GM19455 (cell line): Measurements from ENCODE around the gene ADCY2.

Experiments
- ATAC-seq: cut with Tn5 transposase; IDR thresholded peaks from one replicate; pipeline ENCODE4 v1.9.1; 2021; ENCODE audit not compliant: unreplicated experiment

Gene ADCY2

GRCh38 chr5:7395947-7396712 lies at the start of gene ADCY2:
Gene ADCY2 (plus strand): TSS chr5:7396138. CDS start chr5:7396297, 159 bp downstream.
- ATAC-seq: no peak

DNA sequence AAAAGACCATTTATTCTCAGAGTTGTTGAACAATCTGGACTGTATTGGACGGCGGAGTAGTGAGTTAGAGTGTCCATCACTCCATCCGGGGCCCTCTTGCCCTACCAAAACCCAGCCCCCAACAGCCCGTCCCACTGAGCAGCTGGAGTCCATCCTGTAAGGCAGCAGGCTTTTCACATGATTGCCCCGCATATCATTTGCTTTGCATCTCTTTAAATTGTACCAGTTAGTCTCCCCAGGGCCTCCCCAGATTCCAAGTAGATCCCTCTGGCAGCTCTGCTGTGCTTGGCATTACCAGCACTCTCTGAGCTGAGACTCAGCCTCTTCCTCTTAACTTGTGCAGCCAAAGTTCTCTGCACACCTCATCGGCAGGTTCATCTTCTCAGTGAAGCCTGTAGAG lies 48.6 kb upstream of the ADCY2 start:
- no peak for ATAC-seq

DNA sequence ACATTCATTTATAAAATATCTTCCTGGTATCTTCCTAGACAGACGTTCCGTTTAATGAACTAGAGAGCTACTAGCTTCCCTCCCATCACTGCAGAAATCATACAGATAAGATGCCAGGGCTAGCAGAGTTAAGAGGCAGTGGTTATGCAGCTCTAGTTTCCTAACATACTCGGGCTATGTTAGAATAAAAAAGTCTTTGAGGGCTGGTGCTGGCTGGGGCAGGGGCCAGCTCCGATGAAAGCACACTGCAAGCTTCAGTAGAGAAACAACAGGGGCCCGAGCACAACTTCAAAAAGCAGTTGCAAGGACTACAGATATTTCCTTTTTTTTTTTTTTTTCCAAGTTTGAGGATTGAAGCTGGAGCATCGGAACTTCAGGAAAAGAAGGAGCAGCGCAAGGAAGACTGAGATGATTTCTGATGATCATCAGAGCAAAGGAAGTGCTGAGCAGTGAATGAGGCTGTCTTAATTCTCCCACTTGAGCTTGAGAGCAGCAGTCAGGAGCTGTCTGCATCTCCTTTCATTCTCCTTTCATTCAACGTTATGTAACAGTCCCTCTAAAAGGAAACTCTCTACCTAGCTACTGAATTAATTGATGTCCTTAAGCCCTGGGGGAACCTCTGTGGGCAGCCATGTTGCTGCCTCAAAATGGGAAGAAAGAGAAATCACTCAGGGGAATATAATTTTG lies 47.6 kb upstream of the ADCY2 start:
- no peak for ATAC-seq

DNA sequence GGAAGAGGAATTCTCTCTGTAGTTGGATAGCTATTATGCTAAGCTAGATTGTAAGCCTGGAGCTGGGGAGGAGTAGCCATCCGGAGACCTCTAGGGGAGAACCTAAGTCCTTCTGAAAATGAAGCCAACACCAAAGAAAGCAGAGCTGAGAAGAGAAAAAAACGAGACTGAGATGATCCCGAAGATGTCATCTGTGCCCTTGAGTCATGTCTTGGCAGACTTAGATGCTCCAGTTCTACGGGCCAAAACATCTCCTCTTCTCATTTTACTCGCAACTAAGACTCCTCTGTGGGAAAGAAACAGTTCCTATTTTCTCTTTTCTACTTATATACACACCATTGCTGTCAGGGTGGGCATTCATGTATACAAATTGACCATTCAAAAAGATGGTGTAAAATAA lies 34.3 kb upstream of the ADCY2 start:
- ATAC-seq: no peak

GRCh38 chr5:7363067-7363677 lies 32.8 kb upstream of the ADCY2 start:
- no peak for ATAC-seq

GRCh38 chr5:7364226-7364875 lies 31.6 kb upstream of the ADCY2 start:
- no peak for ATAC-seq

DNA sequence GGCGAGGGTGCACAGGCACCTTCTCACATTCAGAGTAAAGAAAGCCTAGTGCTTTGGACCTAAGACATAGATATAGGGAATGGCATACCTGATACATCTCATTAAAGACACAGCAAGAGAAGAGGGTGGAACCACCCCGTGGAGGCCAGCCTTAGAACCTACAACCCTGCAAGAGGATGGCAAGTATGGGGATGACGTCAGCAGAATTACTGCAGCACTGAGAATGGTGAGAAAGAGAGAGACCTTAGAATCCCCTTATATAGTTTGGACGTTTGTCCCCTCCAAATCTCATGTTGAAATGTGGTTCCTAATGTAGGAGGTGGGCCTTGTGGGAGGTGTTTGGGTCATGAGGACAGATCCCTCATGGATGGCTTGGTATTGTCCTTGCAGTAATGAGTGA lies 28.2 kb upstream of the ADCY2 start:
- no peak for ATAC-seq

GRCh38 chr5:7372399-7372798 lies 23.5 kb upstream of the ADCY2 start:
- ATAC-seq: no peak

GRCh38 chr5:7374186-7374585 lies 21.8 kb upstream of the ADCY2 start:
- no peak for ATAC-seq

- no peak for ATAC-seq
These were observed 20.5 kb upstream of the ADCY2 start for GRCh38 chr5:7375457-7375856.

- ATAC-seq: no peak
These were observed 19.1 kb upstream of the ADCY2 start for GRCh38 chr5:7376871-7377270.

DNA sequence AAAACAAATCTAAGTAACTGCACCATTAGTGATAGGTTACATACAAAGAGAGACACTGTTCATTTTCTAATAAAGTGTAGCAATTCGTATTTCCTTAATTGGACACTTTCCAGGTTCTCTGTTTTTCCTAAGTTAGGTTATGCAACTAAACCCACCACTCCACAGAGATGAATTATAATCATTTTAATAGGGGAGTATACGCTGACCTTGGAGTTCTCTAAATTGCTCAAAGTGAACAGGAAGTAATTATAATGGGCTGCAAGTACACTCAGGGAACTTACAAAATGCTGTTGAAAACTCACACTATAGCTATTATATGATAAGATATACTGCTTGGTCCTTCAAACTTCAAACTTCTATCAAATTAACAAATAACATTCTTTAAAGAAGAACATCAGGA lies 18.2 kb upstream of the ADCY2 start:
- no peak for ATAC-seq

DNA sequence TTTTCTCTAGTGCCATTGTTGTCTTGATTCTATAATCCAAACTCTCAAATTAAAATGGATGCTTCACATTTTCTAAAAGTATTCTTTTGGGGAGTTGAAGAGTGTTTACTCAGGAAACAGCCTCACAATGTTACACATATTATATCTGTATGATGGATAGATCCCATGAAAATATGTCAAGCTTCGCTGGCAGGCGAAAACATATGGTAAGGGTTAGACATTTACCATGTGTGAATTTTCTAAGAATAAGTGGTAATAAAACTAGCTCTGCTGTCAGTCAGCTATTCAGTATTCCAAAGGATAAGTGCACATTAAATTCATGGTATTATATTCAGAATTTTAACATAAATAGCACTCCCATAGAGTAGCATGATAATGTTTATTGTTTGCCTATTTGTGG lies 13.3 kb upstream of the ADCY2 start:
- ATAC-seq: no peak

GRCh38 chr5:7385681-7386080 lies 10.3 kb upstream of the ADCY2 start:
- ATAC-seq: no peak

DNA sequence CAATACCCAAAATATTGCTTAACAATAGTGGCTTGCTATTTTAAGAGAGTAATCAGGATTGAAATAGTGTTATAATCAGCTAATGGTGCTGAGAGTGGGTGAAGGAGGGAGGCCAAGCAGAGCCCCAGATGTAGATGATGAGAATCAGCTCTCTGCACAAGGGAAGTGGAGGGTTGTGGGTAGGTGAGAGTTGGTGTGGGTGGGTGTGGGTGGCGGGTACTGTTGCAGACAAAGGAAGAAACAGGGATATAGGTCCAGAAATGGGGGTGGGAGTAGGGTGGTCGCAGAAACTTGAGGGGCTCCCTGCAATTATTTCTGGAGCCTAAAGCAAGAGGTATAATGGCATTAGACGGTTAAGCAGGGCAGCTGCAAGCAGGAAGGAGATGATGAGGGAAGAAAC lies 7.4 kb upstream of the ADCY2 start:
- no peak for ATAC-seq

DNA sequence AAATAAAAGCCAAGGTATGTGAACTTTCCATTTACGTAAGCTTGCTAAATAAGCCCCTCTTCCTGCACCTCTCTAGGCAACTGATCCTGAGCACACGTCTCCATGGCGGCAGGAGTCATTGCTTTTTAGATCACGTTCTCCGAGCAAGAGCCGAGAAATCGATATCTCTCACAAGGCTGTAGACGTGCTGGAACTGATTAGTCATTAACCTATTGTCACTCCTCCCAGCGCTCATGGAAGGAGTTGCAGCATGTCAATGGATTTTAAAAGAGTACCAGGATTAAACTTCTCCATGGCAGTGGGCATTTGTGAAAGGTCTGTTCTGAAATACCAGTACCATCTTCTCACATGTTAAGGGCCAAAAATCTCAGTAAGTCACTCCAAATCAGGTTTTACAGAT lies 4.7 kb upstream of the ADCY2 start:
- no peak for ATAC-seq

GRCh38 chr5:7391814-7392692 lies 3.9 kb upstream of the ADCY2 start:
- ATAC-seq: no peak

GRCh38 chr5:7392693-7393024 lies 3.3 kb upstream of the ADCY2 start:
- ATAC-seq: no peak

DNA sequence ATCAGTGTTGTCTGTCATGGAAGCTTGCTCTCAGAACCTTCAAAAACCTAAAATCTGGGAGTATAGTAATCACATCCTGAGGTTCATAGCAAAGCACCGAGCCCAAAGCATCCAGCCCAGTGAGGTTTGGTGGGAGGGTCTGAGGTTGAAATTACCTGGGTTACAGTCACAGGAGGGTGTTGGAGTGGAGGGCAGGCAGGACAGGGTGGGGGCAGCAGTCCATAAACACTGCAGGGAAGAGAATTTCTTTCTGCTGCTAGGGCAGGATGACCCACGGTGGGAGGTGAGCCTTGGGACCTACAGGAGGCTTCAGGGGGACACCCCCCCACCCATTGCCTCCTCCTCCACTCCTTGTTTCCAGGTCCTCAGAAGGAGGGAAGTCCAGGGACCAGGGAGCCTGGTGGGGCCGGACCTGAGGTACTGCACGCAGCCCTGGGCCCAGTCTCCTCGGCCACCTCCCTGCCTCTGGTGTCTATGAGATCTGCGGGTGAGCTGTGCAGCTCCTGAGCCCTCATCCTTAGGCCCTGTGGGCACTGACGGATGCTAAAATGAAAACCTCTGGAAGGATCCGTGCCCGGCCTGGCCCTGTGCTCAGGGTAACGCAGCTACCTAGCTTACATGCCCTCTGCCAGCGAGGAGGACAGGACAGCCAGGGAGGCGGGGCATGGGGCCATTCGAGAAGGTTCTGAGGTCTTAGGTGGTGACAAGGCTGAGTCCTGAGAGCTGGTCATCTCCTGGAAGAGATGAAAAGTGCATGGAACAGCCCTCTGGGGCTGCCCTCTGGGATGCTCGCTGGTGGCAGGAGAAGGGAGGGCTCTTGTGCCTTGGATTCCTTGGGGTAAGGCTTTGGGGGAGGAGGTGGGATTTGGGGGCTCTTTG lies 1.8 kb upstream of the ADCY2 start:
- ATAC-seq: no peak

- no peak for ATAC-seq
These were observed 978 bp upstream of the ADCY2 start for GRCh38 chr5:7394889-7395431.
